Measurements from ENCODE around the gene ABHD15.

ABHD15 gene

GRCh38 chr17:29510953-29511352 lies 55.9 kb downstream of the ABHD15 start:
- Histone ChIP-seq H3K9me3 (ENCODE audit: control insufficient read depth, low read length) (no peaks in the 10 kb centered on the region), H3K4me1 (ENCODE audit: control insufficient read depth, insufficient read depth, low read length, poor library complexity, severe bottlenecking) (no peaks in the 10 kb centered on the region), H3K27ac (ENCODE audit: insufficient read depth, low read length, poor library complexity, severe bottlenecking) (no peak overlapping the region), H3K36me3 (ENCODE audit: control insufficient read depth, insufficient read depth, low read length) (peaks cover 36% of the 10 kb centered on the region), H3K4me3 (ENCODE audit: insufficient read depth, low read depth, low read length, poor library complexity, severe bottlenecking) (no peak overlapping the region), H3K27me3 (replicated peaks; ENCODE audit: control insufficient read depth, insufficient read depth, low read length, poor library complexity, severe bottlenecking) (no peaks in the 10 kb centered on the region)
- DNase-seq, result no peak
